ENCODE measurements around the gene CIZ1. TPM values are rescaled to one million over a fixed set of nuclear protein-coding genes. Genes with fewer than 3 reads are reported as not detected.

Gene CIZ1
- total RNA-seq: 60.9 and 68.8 TPM in 2 replicates

GRCh38 chr9:128191406-128192046 is at the start of gene CIZ1:
Gene CIZ1 (minus strand): TSS chr9:128191572. CDS start chr9:128190857, 715 bp downstream.

GRCh38 chr9:128203024-128203706 is 11.8 kb upstream of the CIZ1 start, which contains the start of gene DNM1:
Gene DNM1 (plus strand): TSS chr9:128203379. CDS start chr9:128203471, 92 bp downstream.

GRCh38 chr9:128159784-128160602 is 31.4 kb downstream of the CIZ1 start, which contains the start of gene BBLN:
Gene BBLN (plus strand): TSS chr9:128160265. CDS start chr9:128160408, 143 bp downstream.

GRCh38 chr9:128149001-128149701 is 42.2 kb downstream of the CIZ1 start, which contains the start of gene LCN2:
Gene LCN2 (plus strand): TSS chr9:128149453. CDS start chr9:128149526, 73 bp downstream.

GRCh38 chr9:128127568-128127989 is 63.8 kb downstream of the CIZ1 start, which contains the start of gene PTGES2:
Gene PTGES2 (minus strand): TSS chr9:128127729. CDS start chr9:128127717, 12 bp downstream.

Other genes starting within 250 kb of the CIZ1 start
- 3.0 and 4.2 TPM in 2 replicates for gene EEIG1, start 210.6 kb downstream of the CIZ1 start, total RNA-seq
- 9.2 and 10.3 TPM in 2 replicates for gene NAIF1, start 124.3 kb downstream of the CIZ1 start, total RNA-seq
- gene SLC25A25, start 123.3 kb downstream of the CIZ1 start, total RNA-seq: 11.1 and 11.4 TPM in 2 replicates
- 63.5 and 70.3 TPM in 2 replicates for gene PTGES2, start 63.8 kb downstream of the CIZ1 start, total RNA-seq
- not detected in 2 replicates for gene LCN2, start 42.1 kb downstream of the CIZ1 start, total RNA-seq
- gene BBLN, start 31.3 kb downstream of the CIZ1 start, total RNA-seq: 188 and 202 TPM in 2 replicates
- 4.5 and 5.7 TPM in 2 replicates for gene DNM1, start 11.8 kb upstream of the CIZ1 start, total RNA-seq
- gene GOLGA2, start 84.4 kb upstream of the CIZ1 start, total RNA-seq: 90.8 and 91.0 TPM in 2 replicates
- 44.6 and 49.2 TPM in 2 replicates for gene SWI5, start 84.7 kb upstream of the CIZ1 start, total RNA-seq
- 11.1 and 15.5 TPM in 2 replicates for gene TRUB2, start 130.9 kb upstream of the CIZ1 start, total RNA-seq
- 48.3 and 53.5 TPM in 2 replicates for gene COQ4, start 131.3 kb upstream of the CIZ1 start, total RNA-seq
- 20.7 and 21.1 TPM in 2 replicates for gene SLC27A4, start 149.0 kb upstream of the CIZ1 start, total RNA-seq
- 43.3 and 45.6 TPM in 2 replicates for gene URM1, start 179.8 kb upstream of the CIZ1 start, total RNA-seq
- 58.6 and 63.5 TPM in 2 replicates for gene CERCAM, start 229.3 kb upstream of the CIZ1 start, total RNA-seq

Measured in bronchus fibroblast of lung (primary cell).